ENCODE results near the gene CLBA1.
"Not testable (repeated sequence)": the region's sequence is repeated elsewhere in the genome, so short reads cannot be mapped to it uniquely, and the experiment has no call there.

The CLBA1 gene

DNA sequence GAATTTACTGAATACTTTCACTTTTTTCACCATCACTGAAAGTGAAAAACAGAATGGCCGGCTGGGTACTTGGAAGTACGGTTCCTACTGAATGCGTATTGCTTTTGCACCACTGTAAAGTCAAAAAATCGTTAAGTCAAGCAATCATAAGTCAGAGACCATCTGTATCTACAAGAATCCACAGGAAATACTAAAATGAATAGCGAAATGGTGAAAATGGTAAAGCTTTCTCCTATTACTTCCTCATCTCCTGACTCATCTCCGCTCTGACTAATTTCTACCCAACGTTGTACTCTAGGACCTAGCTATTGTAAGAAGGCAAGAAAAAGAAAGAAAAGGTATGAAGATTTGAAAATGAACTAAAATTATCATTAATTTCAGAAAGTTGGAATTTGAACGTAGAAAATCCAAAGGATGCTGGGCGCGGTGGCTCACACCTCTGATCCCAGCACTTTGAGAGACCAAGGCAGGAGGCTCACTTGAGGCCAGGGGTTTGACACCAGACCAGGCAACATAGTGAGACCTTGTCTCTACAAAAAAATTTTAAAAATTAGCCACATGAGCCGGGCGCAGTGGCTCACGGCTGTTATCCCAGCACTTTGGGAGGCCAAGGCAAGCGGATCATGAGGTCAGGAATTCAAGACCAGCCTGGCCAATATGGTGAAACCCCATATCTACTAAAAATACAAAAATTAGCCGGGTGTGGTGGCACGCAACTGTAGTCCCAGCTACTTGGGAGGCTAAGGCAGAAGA is 40.6 kb downstream of the CLBA1 start:
- peak in 1 of 5 donors; percentile 88 for DNase-seq

DNA sequence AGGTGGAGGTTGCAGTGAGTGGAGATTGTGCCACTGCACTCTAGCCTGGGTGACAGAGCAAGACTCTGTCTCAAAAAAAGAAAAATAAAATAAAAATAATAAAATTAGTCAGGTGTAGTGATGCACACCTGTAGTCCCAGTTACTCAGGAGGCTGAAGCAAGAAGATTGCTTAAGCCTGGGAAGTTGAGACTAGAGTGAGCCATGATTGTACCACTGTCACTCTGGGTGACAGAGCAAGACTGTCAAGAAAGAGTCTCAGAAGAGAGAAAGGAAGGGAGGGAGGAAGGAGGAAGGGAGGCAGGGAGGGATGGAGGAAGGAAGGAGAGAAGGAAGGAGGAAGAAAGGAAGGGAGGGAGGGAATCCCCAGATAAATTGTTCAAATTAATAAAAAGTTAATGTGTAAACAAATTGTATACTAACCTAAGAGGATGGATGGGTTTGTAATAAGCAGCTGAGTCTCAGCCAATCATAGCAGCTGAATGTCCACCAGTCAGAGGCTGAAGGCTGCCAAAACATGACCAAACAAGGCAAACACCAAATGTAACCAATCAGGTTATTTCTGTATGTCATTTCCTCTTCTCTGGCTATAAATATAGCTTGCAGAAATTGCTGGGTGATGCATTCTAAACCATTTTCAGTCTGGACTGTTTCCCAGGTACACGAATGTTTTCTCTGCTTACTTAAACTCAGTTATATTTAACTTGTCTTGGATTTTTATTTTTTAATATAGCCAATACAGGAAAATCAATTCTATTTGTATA is 41.4 kb downstream of the CLBA1 start:
- peak in 1 of 5 donors; percentile 37 for DNase-seq

DNA sequence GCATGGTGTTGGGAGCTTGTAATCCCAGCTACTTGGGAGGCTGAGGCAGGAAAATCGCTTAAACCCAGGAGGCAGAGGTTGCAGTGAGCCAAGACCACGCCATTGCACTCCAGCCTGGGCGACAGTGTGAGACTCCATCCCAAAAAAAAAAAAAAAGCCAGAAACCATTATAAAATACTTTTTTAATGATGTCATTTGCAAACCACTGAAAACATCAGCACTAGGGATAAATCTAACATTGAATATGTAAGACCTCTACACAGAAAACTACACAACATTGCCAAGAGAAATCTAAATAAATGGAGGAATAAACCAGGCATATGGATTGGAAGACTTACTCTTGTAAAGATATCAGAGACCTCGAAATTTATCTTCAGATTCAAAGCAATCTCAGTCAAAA is 42.1 kb downstream of the CLBA1 start:
- DNase-seq, result not testable (repeated sequence)

DNA sequence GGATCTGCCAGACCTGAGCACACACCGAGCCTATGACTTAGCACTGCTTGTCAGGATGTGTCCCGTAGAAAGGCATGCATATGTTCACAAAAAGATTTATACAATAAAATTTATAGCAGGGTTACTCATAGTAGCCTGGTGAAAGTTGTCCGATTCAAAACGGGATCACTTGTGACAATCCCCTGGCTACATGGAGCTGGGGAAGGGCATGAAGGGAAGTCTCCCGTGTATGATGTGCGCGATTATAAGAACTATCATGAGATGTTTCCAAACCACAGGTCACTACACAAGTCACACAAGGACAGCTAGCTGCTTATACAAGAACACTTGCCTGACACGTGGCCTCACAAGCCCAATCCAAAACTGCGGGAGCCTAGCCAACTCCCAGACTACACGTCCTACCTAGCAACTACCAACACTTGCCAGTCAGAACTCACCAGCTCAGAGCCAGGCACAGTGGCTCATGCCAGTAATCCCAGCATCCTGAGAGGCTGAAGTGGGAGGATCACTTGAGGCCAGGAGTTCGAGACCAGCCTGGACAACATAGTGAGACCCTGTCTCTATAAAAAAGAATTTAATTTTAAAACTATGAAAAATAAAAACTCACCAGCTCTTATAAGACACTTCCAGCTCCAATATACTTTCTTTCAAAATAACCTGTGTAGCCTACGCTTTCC is 42.8 kb downstream of the CLBA1 start:
- no peak for DNase-seq

DNA sequence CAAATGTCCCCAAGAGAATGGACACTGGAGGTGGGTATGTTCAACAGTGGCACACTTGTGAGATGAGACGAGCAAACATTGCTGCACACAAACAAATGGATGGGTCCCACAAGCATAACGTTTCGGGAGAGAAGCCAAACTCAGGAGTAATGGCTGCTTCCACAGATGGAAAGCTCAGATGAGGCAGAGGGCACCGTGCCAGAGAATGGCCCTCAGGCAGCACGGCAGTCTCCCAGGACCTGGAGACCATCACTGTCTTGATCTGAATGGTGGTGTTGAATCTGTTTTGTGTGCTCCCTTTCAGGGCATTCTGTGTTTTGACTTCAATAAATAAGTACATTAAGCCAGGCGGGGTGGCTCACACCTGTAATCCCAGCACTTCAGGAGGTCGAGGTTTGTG is 43.8 kb downstream of the CLBA1 start:
- no peak for DNase-seq

DNA sequence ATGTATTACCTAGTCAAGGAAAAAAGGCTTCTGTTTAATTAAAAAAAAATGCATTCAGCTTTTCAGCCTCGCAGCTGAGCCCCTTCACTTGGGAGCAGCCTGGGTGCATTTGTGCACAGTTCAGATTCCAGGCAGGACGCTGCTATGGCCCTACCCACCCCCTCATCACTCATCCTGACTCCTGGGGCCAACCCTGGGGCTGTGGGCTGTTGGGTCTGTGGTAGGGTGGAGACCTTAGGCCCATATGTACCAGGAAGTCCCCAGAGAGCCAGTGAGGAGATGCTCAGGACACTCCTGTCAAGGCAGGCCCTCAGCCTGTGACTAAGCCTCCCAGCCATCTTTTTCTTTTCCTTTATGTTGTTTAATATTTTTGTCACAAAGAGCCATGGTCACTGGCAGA is 44.6 kb downstream of the CLBA1 start:
- no peak for DNase-seq

DNA sequence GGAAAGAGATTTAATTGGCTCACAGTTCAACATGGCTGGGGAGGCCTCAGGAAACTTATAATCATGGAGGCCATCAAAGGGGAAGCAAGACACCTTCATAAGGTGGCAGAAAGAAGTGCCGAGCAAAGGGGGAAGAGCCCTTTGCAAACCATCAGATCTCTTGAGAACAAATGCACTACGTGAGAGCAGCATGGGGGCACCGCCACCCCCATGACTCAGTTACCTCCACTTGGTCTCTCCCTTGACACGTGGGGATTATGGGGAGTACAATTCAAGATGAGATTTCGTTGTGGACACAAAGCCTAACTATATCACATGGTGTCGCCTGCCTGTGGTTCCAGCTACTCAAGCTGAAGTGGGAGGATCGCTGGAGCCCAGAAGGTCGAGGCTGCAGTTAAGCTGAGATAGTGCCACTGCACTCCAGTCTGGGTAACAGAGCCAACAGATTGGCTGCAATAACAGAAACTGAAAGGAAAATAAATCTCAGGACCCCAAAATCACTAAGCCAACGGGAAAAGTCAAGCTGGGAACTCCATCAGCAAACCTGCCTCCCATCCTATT is 45.3 kb downstream of the CLBA1 start:
- DNase-seq, result no peak

DNA sequence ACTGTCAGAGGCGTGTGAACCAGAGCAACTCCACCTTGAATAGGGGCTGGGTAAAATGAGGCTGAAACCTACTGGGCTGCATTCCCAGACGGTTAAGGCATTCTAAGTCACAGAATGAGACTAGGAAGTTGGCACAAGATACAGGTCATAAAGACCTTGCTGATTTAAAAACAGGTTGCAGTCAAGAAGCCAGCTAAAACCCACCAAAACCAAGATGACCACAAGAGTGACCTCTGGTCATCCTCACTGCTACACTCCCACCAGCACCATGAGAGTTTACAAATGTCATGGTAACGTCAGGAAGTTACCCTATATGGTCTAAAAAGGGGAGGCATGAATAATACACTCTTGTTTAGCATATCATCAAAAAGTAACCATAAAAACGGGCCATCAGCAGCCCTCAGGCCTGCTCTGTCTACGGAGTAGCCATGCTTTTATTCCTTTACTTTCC is 46.9 kb downstream of the CLBA1 start:
- DNase-seq, result not testable (repeated sequence)

DNA sequence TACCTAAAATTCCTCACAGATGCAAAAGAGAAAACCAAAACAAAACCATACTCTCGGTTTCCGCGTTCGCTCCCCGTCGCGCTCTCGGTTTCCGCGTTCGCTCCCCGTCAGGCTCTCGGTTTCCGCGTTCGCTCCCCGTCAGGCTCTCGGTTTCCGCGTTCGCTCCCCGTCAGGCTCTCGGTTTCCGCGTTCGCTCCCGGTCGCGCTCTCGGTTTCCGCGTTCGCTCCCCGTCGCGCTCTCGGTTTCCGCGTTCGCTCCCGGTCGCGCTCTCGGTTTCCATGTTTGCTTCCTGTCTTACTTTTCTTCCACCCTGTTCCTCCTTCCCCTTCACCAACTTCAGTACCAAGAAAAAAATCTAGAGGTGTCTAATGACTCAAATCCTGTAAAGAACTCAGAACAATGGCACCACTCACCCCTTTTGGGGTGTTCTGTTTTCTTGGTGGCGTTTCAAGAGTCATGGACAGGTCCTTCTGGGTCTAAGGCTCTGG is 47.9 kb downstream of the CLBA1 start:
- DNase-seq, result peak in 2 of 5 donors; percentile 15 to 23

DNA sequence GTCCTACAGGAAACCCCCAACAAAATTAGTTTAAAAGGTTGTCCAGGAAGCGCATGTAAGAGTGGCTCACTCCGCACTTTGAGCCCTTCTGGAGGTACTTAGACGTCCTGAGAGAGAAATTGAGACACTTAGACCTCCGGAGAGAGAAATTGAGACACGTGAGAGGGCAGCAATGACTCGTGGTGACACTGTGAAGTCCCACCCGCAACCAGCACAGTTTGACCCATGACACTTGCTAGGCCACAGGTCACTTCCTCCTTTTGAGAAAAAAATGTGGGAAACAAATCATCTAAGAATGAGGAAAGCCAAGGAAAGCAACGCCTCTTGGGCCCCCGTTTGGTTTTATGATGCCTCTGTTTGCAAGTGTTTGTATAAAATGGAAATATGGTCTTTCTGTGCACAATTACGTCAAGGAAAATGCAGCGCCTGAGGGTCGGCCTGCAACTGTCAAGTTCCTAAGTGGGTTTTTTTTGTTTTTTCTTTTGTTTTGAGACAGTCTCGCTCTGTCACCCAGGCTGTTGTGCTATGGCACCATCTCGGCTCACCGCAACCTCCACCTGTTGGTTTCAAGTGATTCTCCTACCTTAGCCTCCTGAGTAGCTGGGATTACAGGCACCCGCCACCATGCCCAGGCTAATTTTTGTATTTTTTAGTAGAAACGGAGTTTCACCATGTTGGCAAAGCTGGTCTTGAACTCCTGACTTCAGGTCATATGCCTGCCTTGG is 48.9 kb downstream of the CLBA1 start:
- DNase-seq, result no peak

DNA sequence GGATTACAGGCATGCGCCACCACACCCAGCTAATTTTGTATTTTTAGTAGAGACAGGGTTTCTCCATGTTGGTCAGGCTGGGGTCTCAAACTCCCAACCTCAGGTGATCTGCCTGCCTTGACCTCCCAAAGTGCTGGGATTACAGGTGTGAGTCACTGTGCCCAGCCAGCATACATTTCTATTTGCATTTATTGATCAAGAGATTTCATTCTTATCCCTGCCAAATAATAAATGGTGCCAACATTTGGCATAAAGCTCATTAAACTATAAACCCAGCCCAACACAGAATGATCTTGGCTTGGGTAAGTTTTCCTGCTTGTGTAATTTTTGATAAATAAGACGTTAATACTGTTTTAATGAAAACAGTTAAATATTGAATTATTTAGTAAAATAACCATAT is 50.0 kb downstream of the CLBA1 start:
- not testable (repeated sequence) for DNase-seq

DNA sequence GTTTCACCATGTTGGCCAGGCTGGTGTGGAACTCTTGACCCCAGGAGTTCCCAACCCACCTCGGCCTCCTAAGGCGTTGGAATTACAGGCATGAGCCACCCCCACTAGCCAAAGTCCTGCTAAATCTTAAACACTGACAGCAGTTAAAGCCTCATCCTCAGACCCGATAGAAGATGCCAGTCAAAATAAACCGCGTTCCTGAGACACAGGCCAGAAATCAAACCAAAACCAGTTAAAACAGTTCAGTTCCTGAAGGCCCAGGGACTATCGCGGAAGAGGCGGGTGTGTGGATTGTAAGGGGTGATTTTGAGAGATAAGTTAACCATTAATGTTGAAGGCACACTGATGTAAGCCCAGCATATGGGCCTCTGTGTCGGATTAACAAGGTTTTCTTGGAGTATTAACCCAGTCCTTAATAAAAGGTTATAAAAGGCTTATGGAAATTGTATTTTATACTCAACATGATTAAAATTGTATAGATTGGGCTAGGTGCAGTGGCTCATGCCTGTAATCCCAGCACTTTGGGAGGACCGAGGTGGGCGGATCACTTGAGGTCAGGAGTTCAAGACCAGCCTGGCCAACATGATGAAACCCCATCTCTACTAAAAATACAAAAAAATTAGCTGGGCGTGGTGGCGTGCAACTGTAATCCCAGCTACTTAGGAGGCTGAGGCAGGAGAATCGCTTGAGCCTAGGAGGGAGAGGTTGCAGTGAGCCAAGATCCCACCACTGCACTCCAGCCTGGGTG is 54.0 kb downstream of the CLBA1 start:
- no peak for DNase-seq

DNA sequence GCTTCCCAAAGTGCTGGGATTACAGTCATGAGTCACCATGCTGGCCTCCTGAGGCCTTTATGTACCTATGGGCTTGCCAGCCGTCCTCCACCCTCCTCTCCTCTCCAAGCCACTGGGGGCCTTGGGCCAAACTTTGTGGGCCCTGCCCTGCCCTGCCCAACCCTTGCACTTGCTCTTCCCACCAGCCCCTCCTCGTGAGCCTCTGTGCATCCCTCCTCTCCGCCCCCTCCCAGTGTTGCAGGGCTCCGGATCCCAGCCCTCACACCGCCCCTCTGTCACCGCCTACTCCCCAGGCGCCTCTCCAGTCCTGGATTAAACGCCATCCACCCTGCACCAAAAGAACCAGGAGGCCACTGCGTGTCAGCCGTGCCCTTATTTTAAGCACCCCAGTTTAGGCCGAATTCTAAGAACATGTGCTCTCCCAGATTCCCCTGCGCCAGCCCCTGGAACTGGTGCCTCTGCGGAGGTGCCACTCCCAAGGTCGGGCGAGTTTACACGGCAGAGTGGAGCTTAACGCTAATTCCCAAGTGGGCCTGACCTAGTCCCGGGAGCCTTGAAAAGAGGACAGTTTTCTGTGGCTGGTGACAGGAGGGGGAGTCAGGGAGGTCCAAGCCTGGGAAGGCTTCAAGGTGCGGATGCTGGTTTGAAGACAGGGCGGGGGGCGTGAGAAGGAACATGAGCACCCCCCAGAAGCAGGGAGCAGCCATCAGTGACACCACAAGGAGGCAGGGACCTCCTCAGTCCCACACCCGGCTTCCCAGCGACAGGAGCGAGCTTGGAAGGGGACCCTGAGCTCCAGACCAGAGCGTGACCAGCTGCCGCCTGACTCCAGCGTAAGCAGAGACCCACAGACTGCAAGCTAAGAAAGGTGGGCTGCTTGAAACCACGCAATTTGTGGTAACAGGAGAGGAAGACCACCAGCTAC is 56.5 kb downstream of the CLBA1 start:
- no peak for DNase-seq

DNA sequence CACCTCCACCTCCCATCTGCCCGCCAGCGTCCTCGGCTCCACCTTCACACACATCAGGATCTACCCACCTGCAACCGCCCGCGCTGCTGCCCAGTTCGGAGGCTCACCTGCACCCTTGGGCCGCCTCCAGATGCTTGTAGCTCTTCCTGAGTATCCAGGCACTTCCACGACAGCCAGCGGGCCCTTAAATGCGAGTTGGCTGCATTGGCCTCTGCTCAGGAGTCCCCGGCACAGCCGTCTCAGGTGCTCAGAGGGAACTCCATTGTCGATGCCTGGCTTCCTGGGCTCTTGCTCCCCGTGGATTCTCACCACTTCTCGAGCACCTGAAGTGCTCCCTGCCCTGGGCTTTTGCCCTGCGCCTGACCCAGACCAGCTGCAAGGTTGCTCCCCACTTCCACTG is 57.2 kb downstream of the CLBA1 start:
- no peak for DNase-seq

DNA sequence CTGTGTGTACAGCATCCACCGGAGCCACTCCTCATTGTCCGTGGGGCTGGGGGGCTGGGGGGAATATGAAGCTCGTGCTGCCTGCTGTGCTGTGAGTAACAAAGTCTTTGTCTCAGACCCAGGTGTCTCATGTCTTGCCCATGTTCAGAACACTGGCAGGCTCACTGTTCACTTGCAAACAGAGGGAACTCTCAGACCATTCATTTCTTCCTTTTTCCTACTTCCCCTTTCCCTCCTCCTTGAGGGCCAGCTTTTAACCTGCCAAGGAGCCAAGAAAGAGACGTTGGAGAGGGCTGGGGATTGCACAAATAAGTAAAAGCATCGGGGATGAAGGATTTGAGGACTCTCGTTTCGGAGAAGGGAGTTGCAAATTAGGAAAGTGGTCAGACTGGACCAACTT is 58.1 kb downstream of the CLBA1 start:
- DNase-seq, result no peak
